HuH-7 (cell line): ENCODE measurements around the gene KCNG2.
"Not testable (repeated sequence)": the region's sequence is repeated elsewhere in the genome, so short reads cannot be mapped to it uniquely, and the experiment has no call there.

Source experiments
- DNase-seq: peaks from one replicate; pipeline ENCODE4 v3.0.0; 2011; ENCODE audit warnings: low spot score

KCNG2 gene

DNA sequence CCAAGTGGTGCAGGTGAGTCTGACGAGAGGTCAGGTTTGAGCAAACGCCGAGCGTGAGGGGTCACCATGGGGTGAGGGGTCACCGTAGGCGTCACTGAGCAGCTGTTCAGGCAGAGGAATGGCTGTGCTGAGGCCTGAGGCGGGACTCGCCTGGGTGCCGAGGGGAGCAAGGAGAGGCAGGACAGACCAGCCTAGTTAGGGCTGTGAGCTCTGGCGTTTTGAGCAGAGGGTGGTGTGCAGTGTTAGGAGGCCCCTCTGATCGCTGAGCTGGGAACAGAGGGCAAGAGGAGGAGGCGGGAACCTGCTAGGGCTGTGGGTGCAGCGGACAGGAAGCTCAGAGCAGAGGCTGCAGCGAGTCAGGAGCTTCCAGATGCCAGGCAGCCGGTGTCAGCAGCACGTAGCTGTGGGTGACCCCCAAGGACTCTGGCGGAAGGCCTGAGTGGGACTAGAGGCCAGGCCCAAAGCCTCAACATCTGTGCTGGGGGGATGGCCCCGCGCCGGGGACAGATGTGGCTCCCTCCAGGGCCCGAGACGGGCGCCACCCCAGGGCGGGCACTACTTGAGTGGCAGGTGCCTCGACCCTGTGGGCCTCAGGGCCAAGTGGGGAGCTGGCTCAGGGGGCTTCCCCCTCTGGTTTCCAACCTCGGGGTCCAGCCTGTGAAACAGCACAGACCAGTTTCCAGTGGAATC is 55.7 kb downstream of the KCNG2 start:
- DNase-seq, result no peak

DNA sequence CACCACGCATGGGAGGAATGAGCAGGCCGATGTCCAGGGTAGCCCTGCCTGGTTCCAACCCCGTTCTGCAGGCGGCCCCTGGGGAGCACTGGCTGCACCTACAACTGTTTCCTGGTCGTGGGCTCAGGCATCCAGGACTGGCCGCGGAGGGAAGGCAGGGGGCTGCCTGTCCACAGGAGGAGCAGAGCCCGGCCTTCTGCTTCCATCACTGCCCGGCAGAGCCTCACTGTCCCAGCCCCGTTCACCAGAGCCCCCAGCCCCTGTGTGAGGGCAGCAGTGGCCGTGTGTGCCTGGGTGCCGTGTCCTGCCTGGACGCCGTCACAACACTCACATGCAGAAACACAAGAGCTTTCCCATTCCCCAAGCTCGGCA is 56.2 kb downstream of the KCNG2 start:
- no peak for DNase-seq

DNA sequence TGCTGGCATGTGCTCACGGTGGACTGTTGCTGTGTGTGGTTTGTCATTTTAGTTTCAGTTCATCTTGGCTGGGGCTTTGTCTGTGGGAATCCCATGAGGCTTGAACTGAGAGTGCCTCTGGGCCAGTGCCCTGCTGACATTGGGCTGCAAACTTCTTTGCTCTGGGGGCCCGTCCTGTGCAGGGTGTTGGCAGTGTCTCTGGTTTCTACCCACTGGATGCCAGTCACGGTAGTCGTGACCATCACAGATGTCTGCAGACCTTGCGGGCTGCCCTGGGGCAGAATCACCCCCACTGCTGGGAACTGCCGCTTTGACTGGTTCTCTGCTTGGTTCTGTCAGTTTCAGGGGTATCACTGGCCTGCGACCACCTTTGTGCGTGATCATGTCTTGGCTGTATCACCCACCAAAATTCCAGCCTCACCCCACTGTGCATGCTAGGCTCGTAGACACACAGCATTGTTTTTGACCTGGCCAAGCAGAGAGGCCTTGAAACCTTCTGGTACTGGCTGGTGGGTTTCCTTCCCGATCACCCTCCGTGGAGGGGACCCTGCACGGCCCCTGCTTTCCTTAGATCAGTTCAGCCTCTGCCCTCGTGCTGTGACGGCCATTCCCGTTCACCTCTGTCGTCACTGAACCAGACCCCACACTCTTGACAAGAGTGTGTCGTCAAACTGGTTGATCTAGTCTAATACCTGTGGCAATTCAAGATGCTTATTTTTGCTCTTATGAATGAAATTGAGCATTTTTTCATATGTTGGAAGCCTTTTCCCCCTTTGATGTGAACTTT is 57.6 kb downstream of the KCNG2 start:
- DNase-seq, result no peak

DNA sequence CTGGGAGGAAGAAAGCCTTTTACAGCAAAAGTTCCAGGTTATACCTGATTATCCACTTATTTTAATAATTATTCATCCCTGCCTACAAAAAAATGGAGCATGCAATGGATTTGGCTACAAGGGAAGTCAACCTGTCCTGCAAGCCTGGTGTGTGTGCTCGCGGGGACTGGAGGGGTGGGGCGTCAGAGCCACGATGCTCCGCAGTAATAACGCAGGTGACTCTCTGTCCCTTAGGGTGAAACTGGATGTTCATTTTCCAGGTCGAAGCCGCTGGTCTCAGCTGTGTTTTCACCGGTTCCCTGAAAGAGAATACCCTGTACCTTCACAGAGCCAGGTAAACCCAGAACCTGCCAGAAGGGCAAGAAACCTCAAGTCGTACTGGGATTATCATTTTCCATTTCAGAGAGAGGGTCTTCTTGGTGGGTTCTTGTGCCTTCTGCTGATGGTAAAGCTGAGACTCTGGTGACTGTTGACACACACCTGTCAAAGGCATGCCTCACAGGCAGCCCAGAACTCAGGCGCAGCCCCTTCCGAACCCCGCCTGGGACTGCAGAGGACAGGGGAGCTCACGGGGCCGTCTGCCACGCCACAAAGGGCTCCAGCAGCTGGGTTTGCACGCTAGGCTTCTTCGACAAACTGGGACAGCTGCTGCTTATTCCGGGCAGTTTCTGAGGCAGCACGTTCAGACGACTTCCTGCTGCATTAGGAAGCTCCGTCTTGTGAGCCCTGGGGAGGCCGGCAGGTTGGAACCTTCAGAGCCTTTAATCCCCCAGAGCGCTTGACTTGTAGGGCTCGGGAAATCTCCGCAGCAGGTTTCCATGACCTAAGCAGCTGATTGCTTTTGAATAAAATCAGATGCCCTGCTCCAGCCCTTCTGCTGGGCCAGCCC is 58.6 kb downstream of the KCNG2 start:
- no peak for DNase-seq

- DNase-seq, result no peak
Observed at GRCh38 chr18:79857082-79857671, 59.4 kb downstream of the KCNG2 start.

GRCh38 chr18:79859314-79859713 is 61.6 kb downstream of the KCNG2 start:
- DNase-seq, result no peak

DNA sequence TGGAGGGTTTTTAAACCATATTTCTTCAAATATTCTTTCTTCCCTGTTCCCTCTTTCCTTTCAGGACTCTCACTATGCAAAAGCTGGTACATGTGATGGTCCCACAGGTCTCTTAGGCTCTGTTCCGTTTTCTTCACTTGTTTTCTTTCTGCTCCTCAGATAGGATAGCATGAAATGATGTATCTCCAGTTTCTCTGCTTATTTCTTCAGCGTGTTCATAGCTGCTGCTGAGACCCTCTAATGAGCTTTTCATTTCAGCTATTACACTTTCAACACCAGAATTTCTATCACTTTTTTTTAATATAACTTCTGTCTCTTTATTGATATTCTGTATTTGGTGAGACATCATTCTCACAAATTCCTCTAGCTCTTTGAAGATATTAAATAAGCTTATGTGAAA is 63.9 kb downstream of the KCNG2 start:
- no peak for DNase-seq

- DNase-seq, result no peak
Observed at GRCh38 chr18:79862562-79862961, 64.8 kb downstream of the KCNG2 start.

- no peak for DNase-seq
Observed at GRCh38 chr18:79863161-79864005, 65.6 kb downstream of the KCNG2 start.

DNA sequence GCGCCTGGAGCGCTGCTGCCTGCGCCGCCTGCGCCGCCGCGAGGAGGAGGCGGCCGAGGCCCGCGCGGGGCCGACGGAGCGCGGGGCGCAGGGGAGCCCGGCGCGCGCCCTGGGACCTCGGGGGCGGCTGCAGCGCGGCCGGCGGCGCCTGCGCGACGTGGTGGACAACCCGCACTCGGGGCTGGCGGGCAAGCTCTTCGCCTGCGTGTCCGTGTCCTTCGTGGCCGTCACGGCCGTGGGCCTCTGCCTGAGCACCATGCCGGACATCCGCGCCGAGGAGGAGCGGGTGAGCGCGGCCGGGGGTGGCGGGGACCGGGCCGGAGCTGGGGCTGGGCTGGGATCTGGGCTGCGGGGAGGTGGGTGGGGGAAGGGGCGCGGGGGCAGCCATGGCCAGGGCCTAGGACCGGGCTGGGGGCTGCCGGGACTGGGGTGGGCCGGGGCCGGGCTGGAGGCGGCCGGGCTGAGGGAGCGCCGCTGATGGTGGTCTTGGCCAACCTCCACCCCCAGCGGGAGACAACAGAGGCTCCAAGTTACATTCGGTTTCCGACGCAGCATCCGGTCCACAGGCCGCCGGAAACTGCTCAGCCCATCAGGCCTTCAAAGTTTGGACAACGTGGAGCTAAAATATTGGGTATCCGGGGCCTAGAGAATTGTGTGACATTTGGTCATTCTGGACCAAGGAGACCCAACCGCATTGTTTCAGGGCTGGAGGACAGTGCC is 66.4 kb downstream of the KCNG2 start:
- no peak for DNase-seq

- not testable (repeated sequence) for DNase-seq
Observed at GRCh38 chr18:79864955-79865354, 67.2 kb downstream of the KCNG2 start.

DNA sequence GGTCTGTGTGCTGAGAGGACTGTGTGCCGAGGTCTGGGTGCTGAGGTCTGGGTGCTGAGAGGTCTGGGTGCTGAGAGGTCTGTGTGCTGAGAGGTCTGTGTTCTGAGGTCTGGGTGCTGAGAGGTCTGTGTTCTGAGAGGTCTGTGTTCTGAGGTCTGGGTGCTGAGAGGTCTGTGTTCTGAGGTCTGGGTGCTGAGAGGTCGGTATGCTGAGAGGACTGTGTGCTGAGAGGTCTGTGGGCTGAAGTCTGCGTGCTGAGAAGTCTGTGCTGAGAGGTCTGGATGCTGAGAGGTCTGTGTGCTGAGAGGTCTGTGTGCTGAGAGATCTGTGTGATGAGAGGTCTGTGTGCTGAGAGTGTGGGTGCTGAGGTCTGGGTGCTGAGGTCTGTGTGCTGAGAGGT is 68.2 kb downstream of the KCNG2 start:
- not testable (repeated sequence) for DNase-seq

GRCh38 chr18:79866889-79867574 is 69.3 kb downstream of the KCNG2 start:
- no peak for DNase-seq

DNA sequence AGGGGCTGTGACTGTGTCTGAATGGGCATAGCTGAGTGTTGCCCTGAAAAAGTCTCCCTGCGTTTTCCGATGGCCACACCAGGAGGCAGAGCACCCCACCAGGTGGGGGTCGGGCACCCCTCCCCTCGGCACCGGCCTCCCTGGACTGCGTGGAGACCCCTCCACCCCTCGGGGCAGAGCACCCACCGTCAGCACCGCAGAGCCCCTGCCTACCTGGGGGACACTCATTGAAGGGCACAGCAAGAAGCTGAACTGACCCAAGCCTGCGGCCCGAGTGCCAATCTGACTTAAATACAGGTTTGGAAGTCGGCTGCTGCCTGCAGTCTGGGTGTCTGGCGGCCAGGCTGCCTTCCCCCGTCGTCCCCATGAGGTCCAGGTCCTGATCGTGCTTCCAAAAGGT is 69.9 kb downstream of the KCNG2 start:
- DNase-seq, result no peak

- no peak for DNase-seq
Observed at GRCh38 chr18:79868168-79868784, 70.5 kb downstream of the KCNG2 start.

- no peak for DNase-seq
Observed at GRCh38 chr18:79868811-79869541, 71.2 kb downstream of the KCNG2 start.

- DNase-seq, result no peak
Observed at GRCh38 chr18:79869591-79870300, 72.0 kb downstream of the KCNG2 start.

DNA sequence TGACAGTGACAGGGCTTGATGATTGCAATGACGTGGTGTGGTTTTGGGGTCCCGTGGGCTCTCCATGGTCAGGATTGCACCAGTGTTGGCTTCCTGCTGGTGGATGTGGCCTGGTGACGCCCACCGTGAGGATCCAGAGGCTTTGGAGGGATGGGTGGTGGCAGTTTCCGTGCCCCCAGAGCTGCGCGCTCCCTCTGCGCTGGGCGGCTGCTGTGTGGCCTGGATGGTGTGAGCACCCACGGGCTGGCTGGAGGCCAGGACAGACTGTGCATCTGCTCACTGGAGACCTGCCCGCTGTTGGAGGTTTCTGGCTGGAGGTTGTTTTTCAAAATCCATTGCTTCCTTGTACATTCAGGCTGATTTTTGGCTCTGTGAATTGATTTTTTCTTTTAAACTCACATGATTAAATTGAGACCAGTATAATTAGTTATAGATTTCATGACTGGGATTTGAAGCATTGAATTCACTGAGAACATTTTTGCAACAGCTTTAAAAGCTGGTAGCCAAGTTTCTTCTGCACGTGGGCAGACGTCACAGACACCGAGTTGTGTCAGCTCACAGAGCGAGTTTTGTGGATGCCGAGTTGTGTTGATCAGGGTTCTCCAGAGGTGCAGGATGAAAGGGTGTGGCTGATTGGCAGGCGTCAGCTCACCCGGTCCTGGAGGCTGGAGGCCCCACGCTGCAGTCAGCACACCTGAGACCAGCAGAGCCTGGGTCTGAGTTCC is 72.7 kb downstream of the KCNG2 start:
- no peak for DNase-seq
